GM12892 (cell line): Measurements from ENCODE around the gene PSMB7.

ENCODE experiments used
- POLR2AphosphoS5 ChIP-seq: IDR thresholded peaks from 2 replicates; pipeline ENCODE4 v1.6.1; 2011; ENCODE audit warnings: low read depth, low read length, control low read depth
- TAF1 ChIP-seq: IDR thresholded peaks from 2 replicates; pipeline ENCODE4 v1.6.1; 2011; ENCODE audit warnings: low read depth, mild to moderate bottlenecking, control low read depth, low read length, borderline replicate concordance

GRCh38 chr9:124349267-124349666, 66.0 kb downstream of the PSMB7 start:
- TF ChIP-seq POLR2AphosphoS5 (no peak), TAF1 (no peak)
